Measurements from ENCODE around the gene NQO2. TPM values are rescaled to one million over a fixed set of nuclear protein-coding genes. Genes with fewer than 3 reads are reported as not detected.

Gene NQO2
- total RNA-seq, 3 donors from 2014 or later (not counting 1 experiment from before 2014, with no cell fraction given): 13.1 to 21.7 (median 16.2) TPM

GRCh38 chr6:2952557-2953095 is 47.1 kb upstream of the NQO2 start:
- DNase-seq (peak; percentile 39 to 77), ATAC-seq (peak; percentile 85 to 91 (median 90))
- peaks cover 8% of the 10 kb centered on the region for H3K4me1 ChIP-seq (ENCODE audit: control insufficient read depth, insufficient read depth, low read length)
- H3K4me3 ChIP-seq (ENCODE audit: low read length): no peak overlapping the region
- TF ChIP-seq, protein P1, sequence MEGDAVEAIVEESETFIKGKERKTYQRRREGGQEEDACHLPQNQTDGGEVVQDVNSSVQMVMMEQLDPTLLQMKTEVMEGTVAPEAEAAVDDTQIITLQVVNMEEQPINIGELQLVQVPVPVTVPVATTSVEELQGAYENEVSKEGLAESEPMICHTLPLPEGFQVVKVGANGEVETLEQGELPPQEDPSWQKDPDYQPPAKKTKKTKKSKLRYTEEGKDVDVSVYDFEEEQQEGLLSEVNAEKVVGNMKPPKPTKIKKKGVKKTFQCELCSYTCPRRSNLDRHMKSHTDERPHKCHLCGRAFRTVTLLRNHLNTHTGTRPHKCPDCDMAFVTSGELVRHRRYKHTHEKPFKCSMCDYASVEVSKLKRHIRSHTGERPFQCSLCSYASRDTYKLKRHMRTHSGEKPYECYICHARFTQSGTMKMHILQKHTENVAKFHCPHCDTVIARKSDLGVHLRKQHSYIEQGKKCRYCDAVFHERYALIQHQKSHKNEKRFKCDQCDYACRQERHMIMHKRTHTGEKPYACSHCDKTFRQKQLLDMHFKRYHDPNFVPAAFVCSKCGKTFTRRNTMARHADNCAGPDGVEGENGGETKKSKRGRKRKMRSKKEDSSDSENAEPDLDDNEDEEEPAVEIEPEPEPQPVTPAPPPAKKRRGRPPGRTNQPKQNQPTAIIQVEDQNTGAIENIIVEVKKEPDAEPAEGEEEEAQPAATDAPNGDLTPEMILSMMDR (IDR thresholded peaks at IDR 0.05): peak; percentile 76
- H3K9me3 ChIP-seq (ENCODE audit: control insufficient read depth, insufficient read depth, low read length): no peaks in the 10 kb centered on the region
- no peaks in the 10 kb centered on the region for H3K27me3 Mint-ChIP-seq (ENCODE audit: low read depth in 2 of 2)
- peak overlapping the region; percentile 67 to 75 for H3K27ac Mint-ChIP-seq
- intact Hi-C loops (cut with micrococcal nuclease): loop anchor here (1.0 kb wide), 1 partner anchor 37 kb away; no protein-coding TSS in a partner anchor
- H3K4me3 Mint-ChIP-seq: peak overlapping the region; percentile 62
- no peaks in the 10 kb centered on the region for H3K9me3 Mint-ChIP-seq
- H3K36me3 Mint-ChIP-seq: no peaks in the 10 kb centered on the region
- WGBS (ENCODE audit: insufficient coverage): 28% methylated on average over 27 of the region's 27 CpGs
- H3K27ac ChIP-seq (ENCODE audit: low read length): no peak overlapping the region
- H3K36me3 ChIP-seq (ENCODE audit: control insufficient read depth, insufficient read depth, low read length): peaks cover 24% of the 10 kb centered on the region
- H3K4me1 Mint-ChIP-seq: peaks cover 8 to 18% of the 10 kb centered on the region in 2 donors
- no peaks in the 10 kb centered on the region for H3K27me3 ChIP-seq (ENCODE audit: control insufficient read depth, insufficient read depth, low read length)

GRCh38 chr6:2953098-2953497 is 46.6 kb upstream of the NQO2 start:
- no peaks in the 10 kb centered on the region for H3K9me3 ChIP-seq (ENCODE audit: control insufficient read depth, insufficient read depth, low read length)
- no peak for ATAC-seq
- TF ChIP-seq, protein P1 (IDR thresholded peaks at IDR 0.05): no peak

DNA sequence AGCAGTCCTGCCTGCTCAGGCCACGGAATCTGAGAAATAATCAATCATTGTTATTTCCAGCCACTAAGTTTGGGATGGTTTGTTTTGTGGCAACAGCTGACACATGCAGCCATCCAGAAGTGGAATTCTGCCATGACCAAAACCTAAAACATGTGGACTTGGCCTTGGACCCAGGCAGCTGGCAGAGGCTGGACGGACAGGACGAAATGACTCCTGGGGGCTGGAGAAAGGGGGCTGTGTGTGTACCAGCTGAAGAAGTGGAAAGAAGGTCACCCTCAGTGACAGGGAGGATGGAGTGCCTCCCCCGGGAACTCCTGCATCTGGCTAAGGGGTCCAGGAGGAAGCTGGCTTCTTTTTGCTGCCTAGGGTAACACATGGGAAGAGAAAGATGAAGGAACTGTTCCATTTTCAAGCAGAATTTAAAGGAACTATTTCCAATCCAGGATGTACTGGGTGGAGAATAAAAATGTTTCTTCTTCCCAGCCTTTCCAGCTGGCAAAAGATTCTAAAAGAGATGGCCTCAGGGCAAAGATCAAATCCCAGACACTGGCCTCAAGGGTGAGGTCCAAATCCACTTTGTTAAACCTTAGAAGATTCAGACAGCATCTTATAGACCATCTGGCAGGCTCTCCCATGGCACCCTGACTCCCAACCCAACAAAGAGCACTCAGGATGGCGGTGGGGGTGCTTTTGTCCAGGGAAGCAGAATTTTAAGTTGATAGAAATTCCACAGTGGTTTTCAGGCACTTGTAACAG is 42.6 kb upstream of the NQO2 start:
- H3K27ac ChIP-seq (ENCODE audit: low read length): no peak overlapping the region
- DNase-seq (no peak), ATAC-seq (no peak)
- no peak overlapping the region for H3K4me3 ChIP-seq (ENCODE audit: low read length)
- no peaks in the 10 kb centered on the region for H3K27me3 ChIP-seq (ENCODE audit: control insufficient read depth, insufficient read depth, low read length)
- TF ChIP-seq, protein P1 (IDR thresholded peaks at IDR 0.05): no peak
- no peak overlapping the region for H3K4me3 Mint-ChIP-seq
- H3K4me1 Mint-ChIP-seq: peaks cover 25 to 30% of the 10 kb centered on the region in 2 donors
- intact Hi-C loops (cut with micrococcal nuclease): loop anchor here (1.0 kb wide), 1 partner anchor 11 kb away; no protein-coding TSS in a partner anchor
- H3K9me3 Mint-ChIP-seq: no peaks in the 10 kb centered on the region
- H3K4me1 ChIP-seq (ENCODE audit: control insufficient read depth, insufficient read depth, low read length): peaks cover 13% of the 10 kb centered on the region
- H3K27me3 Mint-ChIP-seq (ENCODE audit: low read depth in 2 of 2): no peaks in the 10 kb centered on the region
- H3K36me3 Mint-ChIP-seq: no peaks in the 10 kb centered on the region
- peak overlapping the region; percentile 48 to 60 for H3K27ac Mint-ChIP-seq
- no peaks in the 10 kb centered on the region for H3K9me3 ChIP-seq (ENCODE audit: control insufficient read depth, insufficient read depth, low read length)
- 85% methylated on average over 5 of the region's 5 CpGs for WGBS (ENCODE audit: insufficient coverage)
- peaks cover 16% of the 10 kb centered on the region for H3K36me3 ChIP-seq (ENCODE audit: control insufficient read depth, insufficient read depth, low read length)

More at GRCh38 chr6:2953098-2953497, 46.6 kb upstream of the NQO2 start:
- no peak overlapping the region for H3K27ac ChIP-seq (ENCODE audit: low read length)
- DNase-seq: no peak
- Mint-ChIP-seq H3K9me3 (no peaks in the 10 kb centered on the region), H3K4me3 (no peak overlapping the region), H3K4me1 (peaks cover 13 to 22% of the 10 kb centered on the region in 2 donors), H3K27ac (no peak overlapping the region), H3K36me3 (no peaks in the 10 kb centered on the region), H3K27me3 (ENCODE audit: low read depth in 2 of 2) (no peaks in the 10 kb centered on the region)
- H3K4me3 ChIP-seq (ENCODE audit: low read length): no peak overlapping the region
- no peaks in the 10 kb centered on the region for H3K27me3 ChIP-seq (ENCODE audit: control insufficient read depth, insufficient read depth, low read length)
- peaks cover 19% of the 10 kb centered on the region for H3K36me3 ChIP-seq (ENCODE audit: control insufficient read depth, insufficient read depth, low read length)
- H3K4me1 ChIP-seq (ENCODE audit: control insufficient read depth, insufficient read depth, low read length): peaks cover 12% of the 10 kb centered on the region
- WGBS (ENCODE audit: insufficient coverage): 98% methylated on average over 12 of the region's 12 CpGs
- intact Hi-C loops (cut with micrococcal nuclease): no loop called here
